ENCODE measurements around the gene AMPD1.

The AMPD1 gene

DNA sequence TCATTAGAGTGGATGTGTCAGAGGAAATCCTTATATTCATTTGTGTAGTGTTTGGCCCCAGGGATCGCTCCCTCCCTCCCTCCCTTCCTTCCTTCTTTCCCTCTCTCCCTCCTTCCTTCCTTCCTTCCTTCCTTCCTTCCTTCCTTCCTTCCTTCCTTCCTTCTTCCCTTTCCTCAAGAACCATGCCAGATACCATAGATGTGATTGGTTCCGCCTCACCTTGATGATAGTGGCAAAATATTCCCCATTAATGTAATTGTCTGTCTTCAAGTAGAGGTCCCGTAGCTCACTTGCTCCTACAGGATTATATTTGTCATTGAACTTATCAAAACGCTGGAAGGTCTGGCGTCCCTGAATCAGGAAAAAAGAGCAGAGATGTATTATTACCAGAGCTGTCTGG lies 17.7 kb downstream of the AMPD1 start:
- no peaks in the 10 kb centered on the region for H3K36me3 ChIP-seq (ENCODE audit: insufficient read depth, low read length)
- H3K9ac ChIP-seq (ENCODE audit: low read depth, low read length) = no peak overlapping the region
- no peaks in the 10 kb centered on the region for H3K4me1 ChIP-seq (ENCODE audit: insufficient read depth, low read length)
- H3K9me3 ChIP-seq (ENCODE audit: control insufficient read depth, insufficient read depth, low read length) = no peaks in the 10 kb centered on the region

DNA sequence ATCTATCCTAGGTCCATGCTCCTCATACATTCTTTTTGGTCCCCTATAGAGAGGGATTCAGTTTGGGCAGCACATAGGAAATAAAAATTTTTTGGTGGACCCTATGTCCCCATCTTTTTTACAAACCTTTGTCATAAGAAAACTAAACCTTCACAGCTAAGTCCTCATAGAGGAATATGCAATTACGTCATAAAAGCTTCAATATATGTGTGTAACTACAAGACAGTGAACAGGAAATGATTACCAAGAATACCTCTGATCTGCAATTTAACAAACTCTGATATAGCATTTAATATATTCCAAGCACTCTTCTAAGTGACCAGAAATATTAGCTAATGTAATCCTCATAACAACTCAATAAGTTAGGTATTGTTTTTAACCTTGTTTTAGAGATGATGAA lies 19.2 kb downstream of the AMPD1 start:
- Histone ChIP-seq H3K4me1 (ENCODE audit: insufficient read depth, low read length) (no peaks in the 10 kb centered on the region), H3K9me3 (ENCODE audit: control insufficient read depth, insufficient read depth, low read length) (no peaks in the 10 kb centered on the region), H3K9ac (ENCODE audit: low read depth, low read length) (no peak overlapping the region), H3K36me3 (ENCODE audit: insufficient read depth, low read length) (no peaks in the 10 kb centered on the region)

DNA sequence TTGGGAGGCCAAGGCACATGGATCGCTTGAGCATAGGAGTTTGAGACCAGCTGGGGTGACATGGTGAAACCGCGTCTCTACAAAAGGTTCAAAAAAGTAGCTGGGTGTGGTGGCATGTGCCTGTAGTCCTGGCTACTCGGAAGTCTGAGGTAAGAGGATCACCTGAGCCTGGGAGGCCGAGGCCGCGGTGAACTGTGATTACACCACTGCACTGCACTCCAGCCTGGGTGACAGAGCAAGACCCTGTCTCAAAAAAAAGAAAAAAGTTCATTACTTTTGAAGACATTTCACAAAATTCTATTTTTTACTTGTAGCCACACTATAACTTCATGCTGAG lies 23.4 kb downstream of the AMPD1 start:
- Histone ChIP-seq H3K9me3 (ENCODE audit: control insufficient read depth, insufficient read depth, low read length) (no peaks in the 10 kb centered on the region), H3K4me1 (ENCODE audit: insufficient read depth, low read length) (no peaks in the 10 kb centered on the region), H3K36me3 (ENCODE audit: insufficient read depth, low read length) (no peaks in the 10 kb centered on the region), H3K9ac (ENCODE audit: low read depth, low read length) (no peak overlapping the region)

DNA sequence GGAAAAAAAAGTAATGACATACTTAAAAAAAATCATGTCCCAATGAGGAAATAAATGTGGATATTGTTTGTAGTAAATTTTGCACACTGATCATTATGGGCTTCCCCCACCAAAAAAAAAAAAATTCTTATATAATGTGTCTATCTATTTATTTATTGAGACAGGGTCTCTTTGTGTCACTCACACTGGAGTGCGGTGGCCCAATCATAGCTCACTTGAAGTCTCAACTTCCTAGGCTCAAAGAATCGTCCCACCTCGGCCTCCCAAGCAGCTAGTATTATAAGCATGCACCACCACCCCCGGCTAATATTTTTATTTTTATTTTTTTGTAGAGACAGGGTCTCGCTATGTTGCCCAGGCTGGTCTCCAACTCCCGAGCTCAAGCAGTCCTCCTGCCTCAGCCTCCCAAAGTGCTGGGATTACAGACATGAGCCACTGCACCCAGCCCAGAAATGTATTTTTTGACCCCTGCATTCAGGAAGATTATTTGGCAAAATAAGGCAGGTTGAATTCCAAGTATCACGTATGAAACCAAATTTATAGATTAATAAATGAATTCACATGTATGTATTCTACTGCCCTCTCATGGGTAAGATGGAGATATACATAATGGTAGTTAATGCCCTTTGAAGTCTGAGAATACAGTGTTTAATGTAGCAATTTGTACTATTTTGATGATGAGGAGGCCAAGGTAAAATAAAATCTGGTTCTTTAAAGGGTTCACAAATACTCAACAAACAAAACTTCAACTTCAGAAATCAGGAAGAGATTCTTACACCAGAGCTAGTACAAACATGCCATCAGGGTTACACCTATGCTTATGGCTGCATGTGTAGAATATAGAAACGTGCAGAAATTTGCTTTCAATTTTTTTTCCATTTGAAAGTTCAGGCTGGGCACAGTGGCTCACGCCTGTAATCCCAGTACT lies 24.1 kb downstream of the AMPD1 start:
- Histone ChIP-seq H3K4me1 (ENCODE audit: insufficient read depth, low read length) (no peaks in the 10 kb centered on the region), H3K9ac (ENCODE audit: low read depth, low read length) (no peak overlapping the region), H3K9me3 (ENCODE audit: control insufficient read depth, insufficient read depth, low read length) (no peaks in the 10 kb centered on the region)

DNA sequence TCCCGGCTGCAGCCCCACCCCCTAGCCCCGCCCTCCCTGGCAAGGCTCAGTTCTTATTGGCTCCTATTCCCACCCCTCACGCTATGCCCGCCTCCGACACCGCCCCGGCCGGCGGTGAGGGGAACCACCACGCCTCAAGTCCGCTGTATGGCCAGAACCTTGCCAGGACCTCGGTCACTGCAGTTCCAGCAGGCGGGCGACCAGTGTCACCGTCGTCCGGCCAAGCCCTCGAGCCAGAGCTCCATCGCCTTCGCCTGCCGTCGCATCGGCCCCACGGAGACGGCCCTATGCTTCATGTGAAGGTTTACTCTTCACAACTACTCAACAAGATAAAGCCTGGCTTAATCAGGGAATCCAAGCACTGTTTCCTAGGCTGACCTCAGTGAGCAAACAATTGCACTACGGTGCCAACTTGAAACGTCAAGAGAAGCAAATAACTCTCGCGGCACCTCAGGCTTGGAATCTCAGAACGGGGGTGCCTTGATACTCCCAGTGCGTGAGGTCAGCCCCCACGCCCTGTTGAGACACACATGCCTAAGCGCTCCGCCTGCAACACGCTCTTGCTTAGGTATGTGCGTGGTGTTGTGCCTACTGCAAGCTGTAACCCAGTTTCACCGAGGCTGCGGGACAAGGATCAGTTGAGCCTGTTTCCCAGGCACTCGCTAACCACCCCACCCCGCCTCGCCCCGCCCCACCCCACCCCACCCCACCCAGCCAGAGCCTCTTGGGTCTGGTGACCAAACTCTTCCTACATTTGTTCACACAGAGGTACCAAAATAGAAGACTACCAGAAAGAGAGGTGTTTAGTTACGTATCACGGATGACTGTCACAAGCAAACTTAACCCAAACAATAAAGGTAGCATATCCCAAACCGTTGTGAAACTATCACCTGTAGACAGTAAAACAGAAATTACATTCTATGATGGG lies 25.0 kb downstream of the AMPD1 start:
- Histone ChIP-seq H3K36me3 (ENCODE audit: insufficient read depth, low read length) (no peaks in the 10 kb centered on the region), H3K9ac (ENCODE audit: low read depth, low read length) (peak overlapping the region; percentile 86), H3K9me3 (ENCODE audit: control insufficient read depth, insufficient read depth, low read length) (no peaks in the 10 kb centered on the region), H3K4me1 (ENCODE audit: insufficient read depth, low read length) (no peaks in the 10 kb centered on the region)

More for the DNA sequence above, 24.1 kb downstream of the AMPD1 start:
- no peaks in the 10 kb centered on the region for H3K36me3 ChIP-seq (ENCODE audit: insufficient read depth, low read length)

DNA sequence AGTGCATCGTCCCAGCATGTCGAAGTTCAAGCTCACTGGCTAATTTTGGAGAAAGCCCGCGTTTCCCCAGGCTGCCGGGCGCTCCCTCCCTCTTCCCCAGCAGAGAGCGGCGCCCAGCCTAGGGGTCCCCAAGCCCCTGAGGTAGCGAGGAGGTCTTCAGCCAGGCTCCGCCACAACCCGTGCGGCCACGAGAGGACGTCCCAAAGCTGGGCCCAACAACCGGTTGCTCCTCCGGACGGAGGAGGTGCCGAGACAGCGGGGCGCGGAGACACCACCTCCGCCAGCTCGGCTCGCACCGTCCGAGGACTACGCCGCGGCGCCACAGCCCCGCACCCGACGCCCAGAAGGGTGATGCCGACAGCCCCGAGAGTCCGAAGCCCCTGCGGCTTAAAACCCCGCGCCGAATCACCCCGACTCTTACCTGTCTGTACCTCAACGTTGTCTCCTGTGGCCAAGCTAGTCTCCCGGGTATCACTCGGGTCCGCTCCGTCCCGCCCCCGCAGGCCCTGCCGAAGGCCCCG lies 25.7 kb downstream of the AMPD1 start, which contains the start of gene DENND2C:
DENND2C (minus strand) TSS at position 488 of the 521 bp plus-strand sequence. CDS start 44,065 bp downstream, outside the sequence.
- no peaks in the 10 kb centered on the region for H3K36me3 ChIP-seq (ENCODE audit: insufficient read depth, low read length)
- H3K9me3 ChIP-seq (ENCODE audit: control insufficient read depth, insufficient read depth, low read length) = no peaks in the 10 kb centered on the region
- H3K9ac ChIP-seq (ENCODE audit: low read depth, low read length) = peak within 1 kb of the TSS; percentile 86
- no peaks in the 10 kb centered on the region for H3K4me1 ChIP-seq (ENCODE audit: insufficient read depth, low read length)

DNA sequence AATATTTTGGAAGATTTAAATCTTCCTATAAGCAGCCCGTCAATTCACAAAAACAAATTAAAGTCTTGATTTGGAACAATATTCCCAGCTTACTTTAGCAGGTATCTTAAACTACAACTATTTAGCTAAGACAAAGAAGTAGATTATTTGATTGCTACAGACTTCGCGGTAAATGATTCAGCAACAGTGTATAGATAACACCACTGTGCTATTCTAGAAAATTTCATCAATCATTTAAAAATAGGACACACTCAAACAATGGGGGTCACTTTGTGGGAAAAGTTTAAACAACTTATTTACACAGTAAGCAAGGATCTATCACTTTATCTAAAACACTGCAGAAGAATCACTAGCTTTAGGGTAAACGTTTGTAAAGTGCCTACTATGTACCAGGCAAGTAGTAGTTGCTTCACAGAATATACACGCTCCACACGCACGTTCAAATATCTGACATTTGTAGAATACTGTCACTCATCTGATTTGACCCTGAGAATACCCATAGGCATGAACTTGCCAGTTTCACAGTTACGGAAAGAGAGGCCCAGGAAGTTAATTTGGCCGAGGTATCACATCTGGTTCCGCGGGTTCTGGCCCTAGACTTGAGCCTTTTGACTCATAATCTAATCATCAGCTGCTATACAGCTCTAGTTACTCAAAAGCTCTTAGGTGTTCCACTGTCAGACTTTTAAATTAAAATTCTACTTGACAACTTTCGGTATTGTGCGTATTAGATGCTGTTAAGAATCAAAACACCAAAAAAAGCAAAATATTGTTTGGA lies 26.4 kb downstream of the AMPD1 start:
- no peaks in the 10 kb centered on the region for H3K36me3 ChIP-seq (ENCODE audit: insufficient read depth, low read length)
- H3K4me1 ChIP-seq (ENCODE audit: insufficient read depth, low read length) = no peaks in the 10 kb centered on the region
- peak overlapping the region; percentile 86; the same call in 1 of the 2 replicates for H3K9ac ChIP-seq (ENCODE audit: low read depth, low read length)
- H3K9me3 ChIP-seq (ENCODE audit: control insufficient read depth, insufficient read depth, low read length) = no peaks in the 10 kb centered on the region

DNA sequence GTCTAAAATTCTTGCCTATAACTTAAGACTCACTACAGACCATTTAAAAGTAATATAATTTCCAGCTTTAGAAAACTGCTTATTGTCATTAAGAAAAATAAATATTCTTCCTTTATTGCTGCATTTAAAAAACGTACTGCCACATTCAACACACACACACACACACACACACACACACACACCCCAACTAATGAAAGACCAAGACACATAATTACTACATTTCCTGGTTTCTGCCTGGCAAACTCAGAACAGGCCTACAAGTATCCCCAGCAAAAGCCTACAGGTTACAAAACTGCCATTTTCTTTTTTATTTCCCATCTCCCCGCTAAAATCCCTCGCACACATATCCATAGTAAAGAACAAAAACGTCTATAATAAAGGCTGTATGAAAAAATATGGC lies 27.0 kb downstream of the AMPD1 start:
- Histone ChIP-seq H3K9ac (ENCODE audit: low read depth, low read length) (no peak overlapping the region; the same call in 1 of the 2 replicates), H3K9me3 (ENCODE audit: control insufficient read depth, insufficient read depth, low read length) (no peaks in the 10 kb centered on the region), H3K36me3 (ENCODE audit: insufficient read depth, low read length) (no peaks in the 10 kb centered on the region), H3K4me1 (ENCODE audit: insufficient read depth, low read length) (no peaks in the 10 kb centered on the region)

DNA sequence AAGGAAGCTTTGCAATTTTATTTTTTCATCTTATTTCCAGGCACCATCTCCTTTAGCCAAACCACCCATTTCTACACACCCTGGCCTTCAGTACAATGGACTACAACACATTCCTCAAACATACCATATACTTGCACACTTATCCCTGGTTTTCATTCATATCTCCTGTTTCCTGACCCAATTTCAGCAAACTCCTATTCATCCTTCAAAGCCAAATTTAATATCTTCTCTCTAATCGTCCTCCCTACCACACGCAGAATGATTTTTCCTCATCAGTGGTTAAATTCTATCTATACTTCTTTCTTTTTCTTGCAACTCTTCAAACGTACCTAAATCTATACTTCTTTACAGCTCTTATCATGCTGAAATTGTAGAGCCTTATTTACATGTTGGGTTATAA lies 28.4 kb downstream of the AMPD1 start:
- H3K9me3 ChIP-seq (ENCODE audit: control insufficient read depth, insufficient read depth, low read length) = no peaks in the 10 kb centered on the region
- H3K4me1 ChIP-seq (ENCODE audit: insufficient read depth, low read length) = no peaks in the 10 kb centered on the region
- no peaks in the 10 kb centered on the region for H3K36me3 ChIP-seq (ENCODE audit: insufficient read depth, low read length)
- H3K9ac ChIP-seq (ENCODE audit: low read depth, low read length) = no peak overlapping the region

DNA sequence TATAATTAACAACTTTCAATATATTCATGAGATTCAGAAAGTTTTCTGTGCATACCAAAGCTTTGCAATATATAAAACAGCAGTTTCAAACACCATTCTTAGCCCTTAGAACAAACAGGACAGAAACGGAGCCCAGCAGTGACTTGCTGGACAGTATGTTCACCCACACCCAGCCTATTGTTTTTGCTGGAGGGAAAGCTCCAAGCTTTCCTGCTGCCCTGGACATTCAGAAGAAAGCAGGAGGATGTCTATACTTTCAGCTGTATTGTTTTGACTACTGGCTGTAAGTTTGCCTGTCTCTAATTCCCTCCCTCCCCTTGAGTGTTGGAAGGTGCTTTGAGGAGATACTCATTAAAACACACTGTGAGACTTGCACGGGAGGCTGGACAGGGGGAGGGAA lies 35.1 kb downstream of the AMPD1 start:
- H3K9me3 ChIP-seq (ENCODE audit: control insufficient read depth, insufficient read depth, low read length) = no peaks in the 10 kb centered on the region
- no peaks in the 10 kb centered on the region for H3K36me3 ChIP-seq (ENCODE audit: insufficient read depth, low read length)
- no peak overlapping the region for H3K9ac ChIP-seq (ENCODE audit: low read depth, low read length)
- no peaks in the 10 kb centered on the region for H3K4me1 ChIP-seq (ENCODE audit: insufficient read depth, low read length)

DNA sequence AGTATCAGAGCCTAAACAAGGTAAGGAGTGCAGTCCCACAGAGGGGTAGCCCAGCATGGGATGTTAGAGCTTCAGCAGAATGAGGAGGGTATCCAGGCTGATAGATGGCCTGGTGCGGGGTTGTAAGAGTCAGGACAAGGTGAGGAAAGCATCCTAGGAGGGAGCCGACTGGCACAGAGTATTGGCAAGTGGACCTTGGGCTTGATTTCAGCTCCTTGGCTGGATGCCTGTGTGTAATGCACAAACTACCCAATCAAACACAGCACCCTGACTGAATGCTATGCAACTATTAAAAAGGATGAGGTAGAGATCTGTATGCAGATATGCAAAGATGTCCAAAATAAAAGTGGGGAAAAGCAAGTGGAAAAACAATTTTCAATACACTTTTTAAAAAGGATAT lies 43.5 kb downstream of the AMPD1 start:
- H3K36me3 ChIP-seq (ENCODE audit: insufficient read depth, low read length) = no peaks in the 10 kb centered on the region
- H3K9ac ChIP-seq (ENCODE audit: low read depth, low read length) = no peak overlapping the region
- H3K4me1 ChIP-seq (ENCODE audit: insufficient read depth, low read length) = no peaks in the 10 kb centered on the region
- H3K9me3 ChIP-seq (ENCODE audit: control insufficient read depth, insufficient read depth, low read length) = no peaks in the 10 kb centered on the region

DNA sequence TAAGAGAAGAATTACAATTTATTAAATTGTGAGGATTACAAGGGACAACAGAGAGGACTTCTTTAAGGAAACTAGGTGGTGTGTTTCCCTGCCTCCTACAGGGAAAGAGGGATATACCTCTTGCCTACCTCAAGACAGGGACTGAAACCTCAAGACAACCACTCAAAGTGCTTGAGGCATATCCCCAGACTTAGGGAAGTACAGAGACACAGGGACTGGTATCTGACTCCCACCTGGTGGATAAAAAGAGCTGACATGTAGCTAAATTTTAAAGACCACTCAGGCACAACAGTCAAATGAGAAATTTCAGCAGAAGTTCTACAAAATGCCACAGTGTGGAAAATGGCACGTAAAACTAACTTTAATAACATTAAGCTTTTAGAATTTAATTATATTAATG lies 46.8 kb downstream of the AMPD1 start:
- no peaks in the 10 kb centered on the region for H3K4me1 ChIP-seq (ENCODE audit: insufficient read depth, low read length)
- no peaks in the 10 kb centered on the region for H3K36me3 ChIP-seq (ENCODE audit: insufficient read depth, low read length)
- H3K9me3 ChIP-seq (ENCODE audit: control insufficient read depth, insufficient read depth, low read length) = no peaks in the 10 kb centered on the region
- no peak overlapping the region for H3K9ac ChIP-seq (ENCODE audit: low read depth, low read length)

DNA sequence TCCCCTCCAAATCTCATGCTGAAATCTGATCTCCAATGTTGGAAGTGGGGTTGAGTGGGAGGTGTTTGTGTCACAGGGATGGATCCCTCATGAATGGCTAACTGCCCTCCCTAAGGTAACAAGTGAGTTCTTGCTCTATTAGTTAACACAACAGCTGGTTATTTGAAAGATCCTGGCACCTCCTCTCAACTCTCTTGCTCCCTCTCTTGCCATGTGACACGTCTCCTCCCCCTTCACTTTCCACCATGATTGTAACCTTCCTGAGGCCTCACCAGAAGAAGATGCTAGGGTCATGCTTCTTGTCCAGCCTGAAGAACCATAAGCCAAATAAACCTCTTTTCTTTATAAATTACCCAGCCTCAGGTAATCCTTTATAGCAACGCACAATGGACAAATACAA lies 54.0 kb downstream of the AMPD1 start:
- Histone ChIP-seq H3K9ac (ENCODE audit: low read depth, low read length) (no peak overlapping the region), H3K9me3 (ENCODE audit: control insufficient read depth, insufficient read depth, low read length) (no peaks in the 10 kb centered on the region), H3K36me3 (ENCODE audit: insufficient read depth, low read length) (no peaks in the 10 kb centered on the region), H3K4me1 (ENCODE audit: insufficient read depth, low read length) (no peaks in the 10 kb centered on the region; the same call in 1 of the 2 replicates)

DNA sequence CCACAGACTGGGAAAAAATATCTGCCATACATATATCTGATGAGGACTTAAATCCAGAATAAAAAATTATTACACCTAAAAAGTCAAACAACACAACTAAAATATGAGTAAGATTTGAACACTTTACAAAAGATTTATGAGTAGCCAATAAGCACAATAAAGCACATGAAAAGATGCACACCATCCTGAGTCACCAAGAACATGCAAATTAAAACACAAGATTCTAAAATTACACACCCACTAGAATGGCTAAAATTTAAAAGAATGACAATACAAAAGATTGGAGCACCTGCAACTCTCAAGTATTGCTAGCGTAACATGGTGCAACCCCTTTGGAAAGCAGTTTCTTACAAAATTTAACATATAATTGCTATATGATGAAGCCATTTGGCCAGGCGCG lies 56.4 kb downstream of the AMPD1 start:
- H3K9ac ChIP-seq (ENCODE audit: low read depth, low read length) = no peak overlapping the region
- H3K9me3 ChIP-seq (ENCODE audit: control insufficient read depth, insufficient read depth, low read length) = no peaks in the 10 kb centered on the region
- no peaks in the 10 kb centered on the region; the same call in 1 of the 2 replicates for H3K4me1 ChIP-seq (ENCODE audit: insufficient read depth, low read length)
- no peaks in the 10 kb centered on the region for H3K36me3 ChIP-seq (ENCODE audit: insufficient read depth, low read length)
